ENCODE data around the gene CHST5.
"Not testable (repeated sequence)": the region's sequence is repeated elsewhere in the genome, so short reads cannot be mapped to it uniquely, and the experiment has no call there.

Gene CHST5

DNA sequence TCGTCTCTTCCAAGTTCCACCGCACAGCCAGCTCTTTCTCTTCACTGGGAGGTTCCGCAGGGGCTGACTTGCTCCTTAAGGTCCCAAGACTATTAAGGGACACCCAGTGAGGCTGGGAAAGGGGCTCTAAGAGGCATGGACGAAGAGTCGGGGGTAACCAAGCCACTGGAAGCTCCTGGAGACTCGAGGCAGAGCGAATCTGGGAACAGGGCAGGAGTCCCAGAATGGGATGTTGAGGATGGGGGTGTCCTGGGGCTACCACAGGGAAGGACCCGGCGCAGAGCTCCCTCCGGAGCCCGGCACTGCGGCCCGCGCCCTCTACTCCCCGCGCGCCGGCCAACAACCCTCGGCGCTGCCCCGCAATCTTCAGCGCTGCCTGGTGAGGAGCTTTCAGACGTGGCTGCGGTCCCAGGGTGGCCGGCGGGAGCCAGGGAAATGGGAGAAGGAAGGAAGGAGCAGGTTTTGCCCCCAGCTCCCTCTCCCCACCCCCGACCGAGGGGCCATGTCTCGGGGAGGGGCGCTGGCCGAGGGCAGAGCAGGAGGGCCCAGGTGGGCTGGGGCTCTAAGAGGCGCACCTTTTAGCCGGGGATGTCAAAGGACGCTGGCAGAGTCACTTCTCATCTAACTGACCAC, 581 bp downstream of the CHST5 start:
- H3K4me1 Mint-ChIP-seq (ENCODE audit: low read depth) = peaks cover under 1% of the 10 kb centered on the region
- no peak overlapping the region for H3K4me3 Mint-ChIP-seq
- no peaks in the 10 kb centered on the region for H3K27me3 Mint-ChIP-seq
- H3K9me3 Mint-ChIP-seq = no peaks in the 10 kb centered on the region
- DNase-seq = no peak
- H3K27ac Mint-ChIP-seq = no peak overlapping the region
- H3K36me3 Mint-ChIP-seq (ENCODE audit: low read depth) = no peaks in the 10 kb centered on the region

DNA sequence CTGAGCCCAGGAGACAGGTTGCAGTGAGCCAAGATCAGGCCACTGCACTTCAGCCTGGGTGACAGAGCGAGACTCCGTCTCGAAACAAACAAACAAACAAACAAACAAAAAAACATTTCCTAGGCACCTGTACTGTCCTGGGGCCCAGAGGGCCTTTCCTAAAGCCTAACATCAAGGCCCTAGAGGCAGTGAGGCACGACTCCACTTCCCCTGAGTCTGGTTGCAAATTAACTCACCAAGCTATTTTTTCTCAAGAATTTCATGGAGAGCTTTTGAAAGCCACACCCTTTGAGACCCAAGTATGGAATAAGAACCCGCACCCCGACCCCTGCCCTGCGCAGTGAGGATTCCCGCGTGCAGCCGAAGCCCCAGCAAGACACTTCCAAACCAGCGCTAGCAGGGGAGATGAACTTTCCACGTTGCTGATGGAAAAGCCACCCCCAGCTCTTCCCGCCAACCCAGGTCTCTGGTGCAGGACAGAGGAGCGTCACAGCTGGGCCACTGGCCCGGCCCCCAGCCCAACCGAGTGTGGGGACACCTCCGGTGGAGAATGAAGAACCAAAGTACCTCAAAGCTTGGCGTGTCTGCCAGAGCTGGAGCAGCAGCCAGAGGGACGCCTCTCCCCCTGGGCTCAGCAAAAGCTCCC, 1.2 kb downstream of the CHST5 start:
- no peaks in the 10 kb centered on the region for H3K9me3 Mint-ChIP-seq
- no peaks in the 10 kb centered on the region for H3K36me3 Mint-ChIP-seq (ENCODE audit: low read depth)
- no peak for DNase-seq
- no peak overlapping the region for H3K4me3 Mint-ChIP-seq
- H3K27me3 Mint-ChIP-seq = no peaks in the 10 kb centered on the region
- no peaks in the 10 kb centered on the region for H3K4me1 Mint-ChIP-seq (ENCODE audit: low read depth)
- no peak overlapping the region for H3K27ac Mint-ChIP-seq

- Mint-ChIP-seq H3K4me1 (ENCODE audit: low read depth) (no peaks in the 10 kb centered on the region), H3K9me3 (no peaks in the 10 kb centered on the region), H3K27ac (no peak overlapping the region), H3K36me3 (ENCODE audit: low read depth) (no peaks in the 10 kb centered on the region), H3K4me3 (no peak overlapping the region), H3K27me3 (no peaks in the 10 kb centered on the region)
- DNase-seq = no peak
Measured at GRCh38 chr16:75532791-75533190, 3.1 kb downstream of the CHST5 start.

DNA sequence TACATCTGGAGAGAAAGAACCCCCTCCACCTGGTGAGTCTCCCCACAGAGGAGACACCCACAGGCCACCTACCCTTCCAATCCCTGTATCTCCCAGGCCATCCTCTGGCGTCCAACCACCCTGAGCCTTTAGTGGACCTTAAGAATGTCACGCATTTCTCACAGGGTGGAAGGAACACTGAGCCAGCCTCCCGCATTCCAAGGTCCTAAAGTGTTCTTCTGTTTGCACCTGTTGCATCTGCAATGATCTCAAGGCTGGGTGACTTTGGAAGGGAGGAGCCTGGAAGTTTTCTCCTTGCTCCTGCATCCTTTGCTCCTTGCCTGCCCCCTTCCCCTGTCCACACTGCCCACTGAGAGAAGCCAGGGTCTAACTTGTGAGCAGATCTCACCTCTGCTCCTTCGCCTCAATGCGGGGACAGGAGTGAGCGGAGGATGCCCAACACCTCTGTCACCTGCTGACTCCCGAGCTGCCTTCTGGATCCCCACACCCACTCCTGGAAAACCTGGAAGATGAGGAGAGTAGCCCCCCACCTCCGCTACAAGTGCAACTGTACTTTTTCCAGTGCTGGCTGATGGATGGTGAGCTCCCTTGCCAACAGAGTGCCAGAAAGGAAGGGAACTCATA, 3.7 kb downstream of the CHST5 start:
- Mint-ChIP-seq H3K27me3 (no peaks in the 10 kb centered on the region), H3K4me1 (ENCODE audit: low read depth) (no peaks in the 10 kb centered on the region), H3K27ac (no peak overlapping the region), H3K4me3 (no peak overlapping the region), H3K36me3 (ENCODE audit: low read depth) (no peaks in the 10 kb centered on the region), H3K9me3 (no peaks in the 10 kb centered on the region)
- no peak for DNase-seq

DNA sequence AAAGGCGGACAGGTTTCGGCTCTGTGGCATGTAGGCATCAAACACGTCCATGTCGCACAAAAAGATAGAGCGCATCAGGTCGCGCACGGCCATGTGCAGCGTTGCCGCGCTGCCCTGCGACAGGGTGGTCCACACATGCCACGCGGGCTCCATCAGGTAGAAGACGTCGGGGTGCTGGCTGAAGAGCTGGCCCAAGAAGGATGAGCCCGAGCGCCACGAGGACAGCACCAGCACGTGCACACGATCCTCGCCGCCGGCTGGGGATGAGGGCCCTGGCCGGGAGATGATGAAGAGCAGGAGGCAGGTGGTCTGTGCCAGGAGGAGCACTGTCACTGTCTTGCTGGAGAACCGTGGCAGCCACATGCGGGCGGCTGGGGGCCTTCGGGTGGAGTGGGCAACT, 5.9 kb downstream of the CHST5 start:
- Mint-ChIP-seq H3K4me3 (no peak overlapping the region), H3K27ac (no peak overlapping the region), H3K27me3 (no peaks in the 10 kb centered on the region), H3K9me3 (no peaks in the 10 kb centered on the region), H3K36me3 (ENCODE audit: low read depth) (no peaks in the 10 kb centered on the region), H3K4me1 (ENCODE audit: low read depth) (no peaks in the 10 kb centered on the region)
- no peak for DNase-seq

DNA sequence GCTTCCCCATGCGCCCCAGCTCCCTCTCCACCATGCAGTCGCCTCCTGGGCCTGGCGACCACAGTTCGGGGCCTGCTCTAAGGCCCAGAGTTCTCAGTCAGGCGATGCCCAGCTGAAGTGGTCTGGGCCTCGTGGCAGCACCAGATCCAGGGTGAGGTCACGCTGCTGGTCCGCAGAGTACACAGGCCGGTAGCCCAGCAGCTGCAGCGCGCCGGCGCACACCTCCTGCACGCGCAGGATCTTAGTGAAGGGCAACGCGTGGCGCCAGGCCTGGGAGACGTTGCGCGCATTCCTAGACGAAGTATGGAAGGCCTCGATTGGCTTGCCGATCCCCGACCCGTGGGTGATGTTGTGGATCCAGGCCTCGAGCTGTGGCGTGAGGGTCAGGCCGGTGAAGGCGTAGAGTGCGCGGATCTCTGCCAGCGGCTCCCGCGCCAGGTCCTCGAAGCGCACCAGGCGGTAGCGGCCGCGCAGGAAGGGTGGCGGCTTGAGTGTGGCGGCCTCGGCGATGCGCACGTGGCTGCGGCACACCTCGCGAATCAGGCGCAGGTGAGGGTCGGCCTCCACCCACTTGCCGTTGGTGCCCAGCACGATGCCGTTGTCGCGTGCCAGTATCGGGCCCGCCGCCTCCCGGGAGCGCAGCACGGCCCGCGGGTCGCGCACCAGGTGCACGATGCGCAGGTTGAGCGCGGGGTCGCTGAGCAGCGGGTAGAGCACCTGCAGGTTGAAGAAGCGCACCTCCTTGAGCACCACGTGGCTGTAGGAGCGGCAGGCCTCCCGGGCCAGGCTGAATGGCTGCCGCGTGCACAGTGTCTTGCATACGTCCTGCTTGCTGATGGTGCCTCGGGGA, 6.6 kb downstream of the CHST5 start:
- Mint-ChIP-seq H3K4me1 (ENCODE audit: low read depth) (no peaks in the 10 kb centered on the region), H3K9me3 (no peaks in the 10 kb centered on the region)

DNA sequence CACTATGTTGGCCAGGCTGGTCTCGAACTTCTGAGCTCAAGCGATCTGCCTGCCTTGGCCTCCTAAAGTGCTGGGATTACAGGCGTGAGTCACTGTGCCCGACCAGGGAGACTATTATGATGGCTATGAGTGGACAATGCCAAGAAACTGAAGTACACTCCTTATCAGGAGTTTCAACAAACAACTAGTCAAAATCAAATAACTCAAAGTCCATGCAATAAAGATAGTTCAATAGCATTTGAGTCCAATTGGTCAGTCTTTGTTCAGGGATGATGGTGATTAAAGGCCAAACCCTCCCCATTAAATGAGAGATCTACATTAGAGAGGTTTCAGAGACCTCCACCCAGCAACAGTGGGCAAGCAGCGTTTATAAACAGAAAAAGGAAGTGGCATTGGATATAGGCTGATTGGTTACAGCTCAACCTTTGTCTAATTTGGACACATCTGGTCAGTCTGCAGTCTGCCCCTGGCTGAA, 8.0 kb downstream of the CHST5 start:
- Mint-ChIP-seq H3K27me3 (no peaks in the 10 kb centered on the region), H3K9me3 (no peaks in the 10 kb centered on the region), H3K4me1 (ENCODE audit: low read depth) (no peaks in the 10 kb centered on the region), H3K4me3 (no peak overlapping the region), H3K27ac (no peak overlapping the region), H3K36me3 (ENCODE audit: low read depth) (no peaks in the 10 kb centered on the region)
- no peak for DNase-seq

More for the DNA sequence above, 6.6 kb downstream of the CHST5 start:
- no peaks in the 10 kb centered on the region for H3K36me3 Mint-ChIP-seq (ENCODE audit: low read depth)
- DNase-seq = no peak
- H3K27me3 Mint-ChIP-seq = no peaks in the 10 kb centered on the region
- H3K4me3 Mint-ChIP-seq = no peak overlapping the region
- H3K27ac Mint-ChIP-seq = no peak overlapping the region

GRCh38 chr16:75526032-75526790, 9.7 kb downstream of the CHST5 start:
- Mint-ChIP-seq H3K27ac (no peak overlapping the region), H3K9me3 (no peaks in the 10 kb centered on the region), H3K27me3 (no peaks in the 10 kb centered on the region), H3K4me3 (no peak overlapping the region), H3K36me3 (ENCODE audit: low read depth) (no peaks in the 10 kb centered on the region), H3K4me1 (ENCODE audit: low read depth) (no peaks in the 10 kb centered on the region)
- DNase-seq = no peak

DNA sequence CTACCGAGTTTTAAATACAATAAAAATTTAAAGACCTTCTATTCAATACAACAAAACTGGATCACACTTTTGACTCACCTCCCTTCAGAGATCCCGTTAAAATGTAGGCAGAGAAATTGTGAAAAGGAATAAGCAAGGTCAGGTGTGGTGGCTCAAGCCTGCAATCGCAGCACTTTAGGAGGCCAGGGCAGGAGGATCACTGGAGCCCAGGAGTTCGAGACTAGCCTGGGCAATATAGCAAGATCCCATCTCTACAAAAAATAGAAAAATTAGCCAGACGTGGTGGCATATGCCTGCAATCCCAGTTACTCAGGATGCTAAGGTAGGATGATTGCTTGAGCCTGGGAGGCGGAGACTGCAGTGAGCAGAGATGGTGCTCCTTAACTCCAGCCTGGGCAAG, 16.7 kb downstream of the CHST5 start:
- no peak overlapping the region for H3K27ac Mint-ChIP-seq
- H3K36me3 Mint-ChIP-seq (ENCODE audit: low read depth) = no peaks in the 10 kb centered on the region
- peaks cover 14% of the 10 kb centered on the region for H3K4me1 Mint-ChIP-seq (ENCODE audit: low read depth)
- no peak for DNase-seq
- no peaks in the 10 kb centered on the region for H3K9me3 Mint-ChIP-seq
- no peaks in the 10 kb centered on the region for H3K27me3 Mint-ChIP-seq
- H3K4me3 Mint-ChIP-seq = no peak overlapping the region

DNA sequence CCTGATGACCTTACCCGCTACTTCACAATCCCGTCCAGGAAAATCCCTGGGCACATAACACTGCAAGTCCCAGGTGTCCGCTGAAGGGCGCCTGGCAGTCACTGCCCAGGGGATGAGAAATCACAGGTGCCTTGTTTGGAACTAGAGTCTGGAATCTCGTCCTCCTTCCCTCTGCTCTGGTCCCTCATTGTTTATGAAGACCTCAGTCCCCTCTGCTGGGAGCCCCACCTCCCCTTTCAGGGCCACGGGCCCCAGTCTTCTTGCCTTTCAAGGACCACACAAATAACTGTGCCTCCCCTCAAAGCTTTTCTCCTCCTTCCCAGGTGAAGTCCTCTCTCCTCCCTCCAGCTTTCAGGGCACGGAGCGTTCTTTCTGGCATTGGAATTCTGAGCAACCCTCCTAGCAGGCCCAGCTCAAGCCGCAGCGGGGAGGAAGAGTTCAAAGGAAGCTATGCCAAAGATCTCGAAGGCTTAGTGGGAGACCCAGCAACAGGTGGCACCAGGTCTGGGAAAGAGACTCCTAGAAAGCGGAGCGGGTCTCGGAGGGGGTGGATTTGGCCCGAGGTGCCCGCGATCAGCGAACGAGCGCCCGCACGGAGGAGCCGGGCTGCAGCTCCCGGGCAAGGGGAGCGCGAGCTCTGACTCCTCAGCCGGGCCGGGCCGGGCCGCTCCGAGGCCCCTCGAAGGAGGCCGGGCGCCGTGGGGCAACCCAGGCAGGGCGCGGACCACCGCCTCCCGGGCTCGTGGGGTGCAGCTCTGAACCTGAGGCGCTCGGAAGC, 19.5 kb downstream of the CHST5 start:
- H3K36me3 Mint-ChIP-seq (ENCODE audit: low read depth); H3K27me3 Mint-ChIP-seq; H3K9me3 Mint-ChIP-seq: not testable (repeated sequence)
- Mint-ChIP-seq H3K4me1 (ENCODE audit: low read depth) (peaks cover 14% of the 10 kb centered on the region), H3K27ac (peak overlapping the region; percentile 57), H3K4me3 (peak overlapping the region; percentile 84)
- DNase-seq = peak; percentile 71

- Mint-ChIP-seq H3K27me3 (no peaks in the 10 kb centered on the region), H3K4me3 (no peak overlapping the region), H3K27ac (no peak overlapping the region), H3K9me3 (no peaks in the 10 kb centered on the region), H3K4me1 (ENCODE audit: low read depth) (peaks cover 14% of the 10 kb centered on the region), H3K36me3 (ENCODE audit: low read depth) (no peaks in the 10 kb centered on the region)
- no peak for DNase-seq
Measured at GRCh38 chr16:75514296-75514695, 21.6 kb downstream of the CHST5 start.

- DNase-seq = no peak
- no peak overlapping the region for H3K27ac Mint-ChIP-seq
Measured at GRCh38 chr16:75506574-75506973, 29.3 kb downstream of the CHST5 start.

GRCh38 chr16:75506107-75506506, 29.8 kb downstream of the CHST5 start:
- H3K9me3 Mint-ChIP-seq = no peaks in the 10 kb centered on the region
- H3K36me3 Mint-ChIP-seq (ENCODE audit: low read depth) = no peaks in the 10 kb centered on the region

More at GRCh38 chr16:75506574-75506973, 29.3 kb downstream of the CHST5 start:
- Mint-ChIP-seq H3K9me3 (no peaks in the 10 kb centered on the region), H3K36me3 (ENCODE audit: low read depth) (no peaks in the 10 kb centered on the region), H3K4me1 (ENCODE audit: low read depth) (peaks cover 3% of the 10 kb centered on the region), H3K4me3 (no peak overlapping the region), H3K27me3 (peaks cover 13% of the 10 kb centered on the region)

More at GRCh38 chr16:75506107-75506506, 29.8 kb downstream of the CHST5 start:
- Mint-ChIP-seq H3K27me3 (peaks cover 13% of the 10 kb centered on the region), H3K4me3 (no peak overlapping the region), H3K27ac (no peak overlapping the region), H3K4me1 (ENCODE audit: low read depth) (peaks cover 3% of the 10 kb centered on the region)
- DNase-seq = no peak

Measured in activated T-cell treated with anti-CD3 and anti-CD28 coated beads, Interleukin-2, amount 50 U/mL, for 24 hours (primary cell).